H1 (cell line): Measurements from ENCODE around the gene HS3ST1. TPM values are rescaled to one million over a fixed set of nuclear protein-coding genes. Genes with fewer than 3 reads are reported as not detected.

Source experiments
- CHD1 ChIP-seq: IDR thresholded peaks from 2 replicates; pipeline ENCODE4 v1.6.1; 2012; ENCODE audit warnings: low read depth, low read length, improper control_type of control experiment
- HDAC2 ChIP-seq, 2 experiments: fragments of 300-600 bp in 1 of 2; sonication (generic) in 1 of 2; IDR thresholded peaks; 2 replicates each; pipeline ENCODE4 v1.6.1; 2011 to 2012; ENCODE audit warnings: low read depth in 2 of 2, low read length in 2 of 2, mild to moderate bottlenecking in 2 of 2, moderate library complexity in 2 of 2, borderline replicate concordance in 1 of 2, inconsistent platforms in 1 of 2
- polyA plus RNA-seq, 7 experiments: library from polyadenylated mRNA; depleted of rRNA in 3 of 7; stranded (reverse) in 5 of 7; unstranded in 2 of 7; fragments of >200 nt in 5 of 7; fragments of 200-250 nt in 2 of 7; gene quantifications; 1 replicate in 5 of 7; 2 replicates in 1 of 7; 4 replicates in 1 of 7; pipeline versions ENCODE4 v1.2.1 to v1.2.3, GENCODE V29; 2011 to 2013; ENCODE audit warnings: missing spikeins in 2 of 7, mixed read lengths in 2 of 7
- total RNA-seq: library from RNA; stranded (reverse); fragmentation: NEBNext Ultra II Directional; extraction: Animal tissue kit (Norgen Biotek cat#: 25700); gene quantifications from 2 replicates; pipeline ENCODE4 v1.2.1, GENCODE V29; 2021
- TF ChIP-seq, protein P1 (sequence below): fragments of 300-600 bp; sonication (generic); IDR thresholded peaks from 2 replicates; pipeline ENCODE4 v1.7.1; 2012; ENCODE audit warnings: low read length, moderate library complexity, mild to moderate bottlenecking, inconsistent platforms; ENCODE audit not compliant: insufficient replicate concordance

Gene HS3ST1
- total and polyA plus RNA-seq, 2 of the 8 experiments (the other 6 are each of a cell fraction or from before 2014, with no cell fraction given) = 0.50 to 1.5 TPM

DNA sequence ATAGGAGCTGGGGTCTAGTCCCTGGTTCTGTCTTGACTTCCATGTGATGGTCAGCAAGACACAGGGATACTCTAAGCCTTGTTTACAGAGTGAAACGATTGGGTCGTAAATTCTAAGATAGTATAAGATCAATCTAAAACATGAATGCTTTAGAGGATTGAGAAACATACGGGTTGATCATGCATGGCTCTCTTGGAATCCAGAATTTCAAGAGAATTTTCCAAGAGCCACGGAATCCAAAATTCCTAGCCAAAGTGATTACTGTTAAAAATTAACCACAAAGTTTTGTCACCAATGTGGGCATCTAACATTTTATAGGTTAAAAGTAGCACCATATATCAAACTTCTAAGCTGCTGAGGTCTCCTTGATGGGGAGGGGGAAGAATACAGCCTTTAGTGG is 16.5 kb downstream of the HS3ST1 start (continued):
- TF ChIP-seq, protein P1, sequence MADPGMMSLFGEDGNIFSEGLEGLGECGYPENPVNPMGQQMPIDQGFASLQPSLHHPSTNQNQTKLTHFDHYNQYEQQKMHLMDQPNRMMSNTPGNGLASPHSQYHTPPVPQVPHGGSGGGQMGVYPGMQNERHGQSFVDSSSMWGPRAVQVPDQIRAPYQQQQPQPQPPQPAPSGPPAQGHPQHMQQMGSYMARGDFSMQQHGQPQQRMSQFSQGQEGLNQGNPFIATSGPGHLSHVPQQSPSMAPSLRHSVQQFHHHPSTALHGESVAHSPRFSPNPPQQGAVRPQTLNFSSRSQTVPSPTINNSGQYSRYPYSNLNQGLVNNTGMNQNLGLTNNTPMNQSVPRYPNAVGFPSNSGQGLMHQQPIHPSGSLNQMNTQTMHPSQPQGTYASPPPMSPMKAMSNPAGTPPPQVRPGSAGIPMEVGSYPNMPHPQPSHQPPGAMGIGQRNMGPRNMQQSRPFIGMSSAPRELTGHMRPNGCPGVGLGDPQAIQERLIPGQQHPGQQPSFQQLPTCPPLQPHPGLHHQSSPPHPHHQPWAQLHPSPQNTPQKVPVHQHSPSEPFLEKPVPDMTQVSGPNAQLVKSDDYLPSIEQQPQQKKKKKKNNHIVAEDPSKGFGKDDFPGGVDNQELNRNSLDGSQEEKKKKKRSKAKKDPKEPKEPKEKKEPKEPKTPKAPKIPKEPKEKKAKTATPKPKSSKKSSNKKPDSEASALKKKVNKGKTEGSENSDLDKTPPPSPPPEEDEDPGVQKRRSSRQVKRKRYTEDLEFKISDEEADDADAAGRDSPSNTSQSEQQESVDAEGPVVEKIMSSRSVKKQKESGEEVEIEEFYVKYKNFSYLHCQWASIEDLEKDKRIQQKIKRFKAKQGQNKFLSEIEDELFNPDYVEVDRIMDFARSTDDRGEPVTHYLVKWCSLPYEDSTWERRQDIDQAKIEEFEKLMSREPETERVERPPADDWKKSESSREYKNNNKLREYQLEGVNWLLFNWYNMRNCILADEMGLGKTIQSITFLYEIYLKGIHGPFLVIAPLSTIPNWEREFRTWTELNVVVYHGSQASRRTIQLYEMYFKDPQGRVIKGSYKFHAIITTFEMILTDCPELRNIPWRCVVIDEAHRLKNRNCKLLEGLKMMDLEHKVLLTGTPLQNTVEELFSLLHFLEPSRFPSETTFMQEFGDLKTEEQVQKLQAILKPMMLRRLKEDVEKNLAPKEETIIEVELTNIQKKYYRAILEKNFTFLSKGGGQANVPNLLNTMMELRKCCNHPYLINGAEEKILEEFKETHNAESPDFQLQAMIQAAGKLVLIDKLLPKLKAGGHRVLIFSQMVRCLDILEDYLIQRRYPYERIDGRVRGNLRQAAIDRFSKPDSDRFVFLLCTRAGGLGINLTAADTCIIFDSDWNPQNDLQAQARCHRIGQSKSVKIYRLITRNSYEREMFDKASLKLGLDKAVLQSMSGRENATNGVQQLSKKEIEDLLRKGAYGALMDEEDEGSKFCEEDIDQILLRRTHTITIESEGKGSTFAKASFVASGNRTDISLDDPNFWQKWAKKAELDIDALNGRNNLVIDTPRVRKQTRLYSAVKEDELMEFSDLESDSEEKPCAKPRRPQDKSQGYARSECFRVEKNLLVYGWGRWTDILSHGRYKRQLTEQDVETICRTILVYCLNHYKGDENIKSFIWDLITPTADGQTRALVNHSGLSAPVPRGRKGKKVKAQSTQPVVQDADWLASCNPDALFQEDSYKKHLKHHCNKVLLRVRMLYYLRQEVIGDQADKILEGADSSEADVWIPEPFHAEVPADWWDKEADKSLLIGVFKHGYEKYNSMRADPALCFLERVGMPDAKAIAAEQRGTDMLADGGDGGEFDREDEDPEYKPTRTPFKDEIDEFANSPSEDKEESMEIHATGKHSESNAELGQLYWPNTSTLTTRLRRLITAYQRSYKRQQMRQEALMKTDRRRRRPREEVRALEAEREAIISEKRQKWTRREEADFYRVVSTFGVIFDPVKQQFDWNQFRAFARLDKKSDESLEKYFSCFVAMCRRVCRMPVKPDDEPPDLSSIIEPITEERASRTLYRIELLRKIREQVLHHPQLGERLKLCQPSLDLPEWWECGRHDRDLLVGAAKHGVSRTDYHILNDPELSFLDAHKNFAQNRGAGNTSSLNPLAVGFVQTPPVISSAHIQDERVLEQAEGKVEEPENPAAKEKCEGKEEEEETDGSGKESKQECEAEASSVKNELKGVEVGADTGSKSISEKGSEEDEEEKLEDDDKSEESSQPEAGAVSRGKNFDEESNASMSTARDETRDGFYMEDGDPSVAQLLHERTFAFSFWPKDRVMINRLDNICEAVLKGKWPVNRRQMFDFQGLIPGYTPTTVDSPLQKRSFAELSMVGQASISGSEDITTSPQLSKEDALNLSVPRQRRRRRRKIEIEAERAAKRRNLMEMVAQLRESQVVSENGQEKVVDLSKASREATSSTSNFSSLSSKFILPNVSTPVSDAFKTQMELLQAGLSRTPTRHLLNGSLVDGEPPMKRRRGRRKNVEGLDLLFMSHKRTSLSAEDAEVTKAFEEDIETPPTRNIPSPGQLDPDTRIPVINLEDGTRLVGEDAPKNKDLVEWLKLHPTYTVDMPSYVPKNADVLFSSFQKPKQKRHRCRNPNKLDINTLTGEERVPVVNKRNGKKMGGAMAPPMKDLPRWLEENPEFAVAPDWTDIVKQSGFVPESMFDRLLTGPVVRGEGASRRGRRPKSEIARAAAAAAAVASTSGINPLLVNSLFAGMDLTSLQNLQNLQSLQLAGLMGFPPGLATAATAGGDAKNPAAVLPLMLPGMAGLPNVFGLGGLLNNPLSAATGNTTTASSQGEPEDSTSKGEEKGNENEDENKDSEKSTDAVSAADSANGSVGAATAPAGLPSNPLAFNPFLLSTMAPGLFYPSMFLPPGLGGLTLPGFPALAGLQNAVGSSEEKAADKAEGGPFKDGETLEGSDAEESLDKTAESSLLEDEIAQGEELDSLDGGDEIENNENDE = no peak
- TF ChIP-seq CHD1 (no peak), HDAC2 (IDR thresholded peaks at IDR 0.05; ENCODE audit: borderline replicate concordance in 1 of 2, low read depth in 2 of 2, low read length in 2 of 2) (no peak)
- TF ChIP-seq, all 59 proteins: peak for 0
